ENCODE measurements around the gene CTNND2. TPM values are rescaled to one million over a fixed set of nuclear protein-coding genes. Genes with fewer than 3 reads are reported as not detected.

CTNND2 gene
- total RNA-seq, 4 donors from 2014 or later = 0.22 to 2.8 (median 0.39) TPM

- Histone ChIP-seq H3K27me3 (no peaks in the 10 kb centered on the region), H3K4me1 (no peaks in the 10 kb centered on the region), H3K36me3 (no peaks in the 10 kb centered on the region), H3K4me3 (replicated peaks in 1 of 3) (no peak overlapping the region), H3K27ac (no peak overlapping the region), H3K9me3 (no peaks in the 10 kb centered on the region)
- TF ChIP-seq, protein P1, sequence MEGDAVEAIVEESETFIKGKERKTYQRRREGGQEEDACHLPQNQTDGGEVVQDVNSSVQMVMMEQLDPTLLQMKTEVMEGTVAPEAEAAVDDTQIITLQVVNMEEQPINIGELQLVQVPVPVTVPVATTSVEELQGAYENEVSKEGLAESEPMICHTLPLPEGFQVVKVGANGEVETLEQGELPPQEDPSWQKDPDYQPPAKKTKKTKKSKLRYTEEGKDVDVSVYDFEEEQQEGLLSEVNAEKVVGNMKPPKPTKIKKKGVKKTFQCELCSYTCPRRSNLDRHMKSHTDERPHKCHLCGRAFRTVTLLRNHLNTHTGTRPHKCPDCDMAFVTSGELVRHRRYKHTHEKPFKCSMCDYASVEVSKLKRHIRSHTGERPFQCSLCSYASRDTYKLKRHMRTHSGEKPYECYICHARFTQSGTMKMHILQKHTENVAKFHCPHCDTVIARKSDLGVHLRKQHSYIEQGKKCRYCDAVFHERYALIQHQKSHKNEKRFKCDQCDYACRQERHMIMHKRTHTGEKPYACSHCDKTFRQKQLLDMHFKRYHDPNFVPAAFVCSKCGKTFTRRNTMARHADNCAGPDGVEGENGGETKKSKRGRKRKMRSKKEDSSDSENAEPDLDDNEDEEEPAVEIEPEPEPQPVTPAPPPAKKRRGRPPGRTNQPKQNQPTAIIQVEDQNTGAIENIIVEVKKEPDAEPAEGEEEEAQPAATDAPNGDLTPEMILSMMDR (IDR thresholded peaks at IDR 0.05) = no peak
- TF ChIP-seq POLR2A (IDR thresholded peaks at IDR 0.05) = no peak
- 88 to 92% methylated on average over 2 of the region's 2 CpGs for WGBS, 2 donors
- intact Hi-C loops (cut with DNase I) = no loop called here
- no peak for DNase-seq
These were observed 929.4 kb downstream of the CTNND2 start for GRCh38 chr5:10974850-10975249.

DNA sequence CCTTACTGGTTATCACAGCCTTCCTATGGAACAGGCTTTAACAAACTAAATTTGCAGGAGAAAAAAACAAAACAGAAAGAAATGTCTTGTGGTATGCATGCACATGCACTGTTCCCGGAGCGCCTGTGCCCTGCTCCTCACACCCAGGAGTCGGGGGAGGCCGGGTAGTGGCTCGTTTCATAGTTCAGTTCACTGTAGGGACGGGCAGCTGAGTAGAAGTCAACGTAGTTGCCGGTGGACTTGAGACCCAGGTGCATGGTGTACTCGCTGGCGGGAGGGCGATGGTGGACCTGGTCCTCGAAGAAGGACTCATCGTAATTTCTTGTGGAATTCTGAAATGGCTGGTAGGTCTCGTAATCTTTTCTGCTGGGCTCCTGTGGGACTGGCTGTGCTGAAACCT is 930.9 kb downstream of the CTNND2 start:
- 91 to 94% methylated on average over 14 of the region's 14 CpGs for WGBS, 2 donors
- intact Hi-C loops (cut with DNase I) = no loop called here
- no peak for DNase-seq
- Histone ChIP-seq H3K4me1 (no peaks in the 10 kb centered on the region), H3K9me3 (no peaks in the 10 kb centered on the region), H3K4me3 (replicated peaks in 1 of 3) (no peak overlapping the region), H3K27ac (no peak overlapping the region), H3K36me3 (no peaks in the 10 kb centered on the region), H3K27me3 (no peaks in the 10 kb centered on the region)
- TF ChIP-seq, protein P1 (IDR thresholded peaks at IDR 0.05) = no peak
- TF ChIP-seq POLR2A (IDR thresholded peaks at IDR 0.05) = no peak

GRCh38 chr5:10969684-10970180 is 934.5 kb downstream of the CTNND2 start:
- no peak overlapping the region for H3K4me3 ChIP-seq (replicated peaks in 1 of 3)
- intact Hi-C loops (cut with DNase I) = no loop called here
- no peaks in the 10 kb centered on the region for H3K4me1 ChIP-seq
- H3K27me3 ChIP-seq = no peaks in the 10 kb centered on the region
- H3K27ac ChIP-seq = no peak overlapping the region
- 66 to 69% methylated on average over 8 of the region's 8 CpGs for WGBS, 2 donors
- no peaks in the 10 kb centered on the region for H3K9me3 ChIP-seq
- H3K36me3 ChIP-seq = no peaks in the 10 kb centered on the region
- DNase-seq = no peak
- no peak for TF ChIP-seq POLR2A (IDR thresholded peaks at IDR 0.05)
- TF ChIP-seq, protein P1 (IDR thresholded peaks at IDR 0.05) = no peak

- WGBS, 2 donors = 55 to 63% methylated on average over 6 of the region's 6 CpGs
- Histone ChIP-seq H3K27ac (no peak overlapping the region), H3K4me3 (replicated peaks in 1 of 3) (no peak overlapping the region), H3K27me3 (no peaks in the 10 kb centered on the region), H3K4me1 (no peaks in the 10 kb centered on the region), H3K9me3 (no peaks in the 10 kb centered on the region), H3K36me3 (no peaks in the 10 kb centered on the region)
- TF ChIP-seq, protein P1 (IDR thresholded peaks at IDR 0.05) = no peak
- no peak for DNase-seq
- intact Hi-C loops (cut with DNase I) = no loop called here
These were observed 939.4 kb downstream of the CTNND2 start for GRCh38 chr5:10964806-10965205.

DNA sequence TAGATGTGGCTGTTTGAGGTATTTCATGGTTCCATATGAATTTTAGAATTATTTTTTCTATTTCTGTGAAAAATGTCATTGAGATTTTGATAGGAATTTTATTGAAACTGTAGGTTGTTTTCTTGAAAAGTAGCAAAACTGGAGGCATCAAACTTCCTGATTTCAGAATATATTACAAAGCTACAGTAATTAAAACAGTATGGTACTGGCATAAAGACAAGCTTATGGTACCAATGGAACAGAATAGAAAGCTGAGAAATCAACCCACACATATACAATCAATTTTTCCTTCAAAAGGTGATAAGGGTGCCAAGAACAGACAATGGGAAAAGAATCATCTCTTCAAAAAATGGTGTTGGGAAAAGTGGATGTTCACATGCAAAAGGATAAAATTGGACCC is 945.5 kb downstream of the CTNND2 start:
- no peaks in the 10 kb centered on the region for H3K27me3 ChIP-seq
- H3K27ac ChIP-seq = no peak overlapping the region
- no peak for DNase-seq
- TF ChIP-seq, protein P1 (IDR thresholded peaks at IDR 0.05) = no peak
- TF ChIP-seq POLR2A (IDR thresholded peaks at IDR 0.05) = no peak
- no peaks in the 10 kb centered on the region for H3K4me1 ChIP-seq
- H3K9me3 ChIP-seq = no peaks in the 10 kb centered on the region
- intact Hi-C loops (cut with DNase I) = no loop called here
- H3K36me3 ChIP-seq = no peaks in the 10 kb centered on the region
- H3K4me3 ChIP-seq (replicated peaks in 1 of 3) = no peak overlapping the region

Data from thyroid gland (tissue), 4 donors.